ENCODE results near the gene RMC1.

DNA sequence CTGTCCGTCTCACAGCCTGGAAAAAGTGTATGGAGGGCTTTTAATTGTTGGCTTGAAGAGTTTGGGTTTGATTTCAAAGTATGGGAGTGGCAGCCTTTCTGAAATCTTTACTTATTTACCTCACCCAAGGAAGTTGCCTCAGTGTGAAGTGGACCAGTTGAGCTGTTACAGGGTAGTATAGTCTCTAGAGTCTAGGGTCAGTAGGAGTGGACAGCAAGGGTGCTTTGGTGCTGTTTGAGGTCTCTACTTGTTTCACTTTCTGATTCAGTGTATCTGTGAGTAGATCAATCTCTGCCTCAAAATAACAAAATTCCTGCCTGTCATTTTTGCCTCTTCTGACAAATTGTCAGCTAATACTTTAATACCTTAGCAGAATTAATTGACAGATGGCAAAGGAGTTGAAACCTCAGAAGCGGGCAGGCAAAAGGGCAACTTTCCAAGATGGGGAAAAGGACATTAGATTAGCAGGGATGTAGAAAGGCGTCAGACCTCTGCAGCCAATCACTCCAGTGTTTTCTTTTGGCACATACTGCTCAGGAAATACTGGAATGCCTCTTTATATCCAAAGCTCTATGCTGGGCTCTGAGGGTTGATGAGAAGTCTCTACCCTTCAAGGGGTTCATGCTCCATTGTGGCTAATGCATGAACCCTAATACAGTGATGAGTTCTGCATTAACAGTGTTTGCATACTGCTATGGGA is 44.3 kb upstream of the RMC1 start:
- TF ChIP-seq, protein P1, sequence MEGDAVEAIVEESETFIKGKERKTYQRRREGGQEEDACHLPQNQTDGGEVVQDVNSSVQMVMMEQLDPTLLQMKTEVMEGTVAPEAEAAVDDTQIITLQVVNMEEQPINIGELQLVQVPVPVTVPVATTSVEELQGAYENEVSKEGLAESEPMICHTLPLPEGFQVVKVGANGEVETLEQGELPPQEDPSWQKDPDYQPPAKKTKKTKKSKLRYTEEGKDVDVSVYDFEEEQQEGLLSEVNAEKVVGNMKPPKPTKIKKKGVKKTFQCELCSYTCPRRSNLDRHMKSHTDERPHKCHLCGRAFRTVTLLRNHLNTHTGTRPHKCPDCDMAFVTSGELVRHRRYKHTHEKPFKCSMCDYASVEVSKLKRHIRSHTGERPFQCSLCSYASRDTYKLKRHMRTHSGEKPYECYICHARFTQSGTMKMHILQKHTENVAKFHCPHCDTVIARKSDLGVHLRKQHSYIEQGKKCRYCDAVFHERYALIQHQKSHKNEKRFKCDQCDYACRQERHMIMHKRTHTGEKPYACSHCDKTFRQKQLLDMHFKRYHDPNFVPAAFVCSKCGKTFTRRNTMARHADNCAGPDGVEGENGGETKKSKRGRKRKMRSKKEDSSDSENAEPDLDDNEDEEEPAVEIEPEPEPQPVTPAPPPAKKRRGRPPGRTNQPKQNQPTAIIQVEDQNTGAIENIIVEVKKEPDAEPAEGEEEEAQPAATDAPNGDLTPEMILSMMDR (IDR thresholded peaks at IDR 0.05; ENCODE audit: insufficient read depth, low read depth, low read length): no peak
- no peak for TF ChIP-seq EZH2 (IDR thresholded peaks at IDR 0.05; ENCODE audit: insufficient read depth, low read length)

All from astrocyte (in vitro differentiated cells and primary cell).